SK-N-SH (cell line): ENCODE measurements around the gene RIMKLA.

Experiments
- EP300 ChIP-seq, 2 experiments: IDR thresholded peaks; 2 replicates each; pipeline versions ENCODE4 v1.4.0 to v1.6.1; 2012; ENCODE audit warnings: borderline replicate concordance in 1 of 2, low read depth in 1 of 2, low read length in 1 of 2
- NRF1 ChIP-seq: IDR thresholded peaks from 2 replicates; pipeline ENCODE4 v1.6.1; 2012; ENCODE audit warnings: low read depth, mild to moderate bottlenecking, low read length
- POLR2AphosphoS5 ChIP-seq: IDR thresholded peaks from 2 replicates; pipeline ENCODE4 v1.6.1; 2012; ENCODE audit warnings: low read depth, low read length
- RCOR1 ChIP-seq: fragments of 150-350 bp; IDR thresholded peaks from 2 replicates; pipeline ENCODE4 v1.6.1; 2017; ENCODE audit warnings: antibody characterized with exemption, low read length
- TAF1 ChIP-seq: IDR thresholded peaks from 2 replicates; pipeline ENCODE4 v1.6.1; 2012; ENCODE audit warnings: low read depth, mild to moderate bottlenecking, low read length, moderate library complexity, borderline replicate concordance
- TF ChIP-seq, protein P1 (sequence below): fragments of 150-350 bp; IDR thresholded peaks from 2 replicates; pipeline ENCODE4 v1.6.1; 2017; ENCODE audit warnings: antibody characterized with exemption, low read length, low read depth, borderline replicate concordance
- TF ChIP-seq, protein P2 (sequence below): IDR thresholded peaks from 2 replicates; pipeline ENCODE4 v1.6.1; 2012; ENCODE audit warnings: mild to moderate bottlenecking, low read depth, low read length, moderate library complexity
- TF ChIP-seq, protein P3 (sequence below): fragments of 200-600 bp; sonication (generic); IDR thresholded peaks from 2 replicates; pipeline ENCODE4 v1.6.1; 2017; ENCODE audit warnings: antibody characterized with exemption, mild to moderate bottlenecking, moderate library complexity
- TF ChIP-seq, protein P4 (sequence below): IDR thresholded peaks from 2 replicates; pipeline ENCODE4 v1.4.0; 2012; ENCODE audit warnings: low read depth

DNA sequence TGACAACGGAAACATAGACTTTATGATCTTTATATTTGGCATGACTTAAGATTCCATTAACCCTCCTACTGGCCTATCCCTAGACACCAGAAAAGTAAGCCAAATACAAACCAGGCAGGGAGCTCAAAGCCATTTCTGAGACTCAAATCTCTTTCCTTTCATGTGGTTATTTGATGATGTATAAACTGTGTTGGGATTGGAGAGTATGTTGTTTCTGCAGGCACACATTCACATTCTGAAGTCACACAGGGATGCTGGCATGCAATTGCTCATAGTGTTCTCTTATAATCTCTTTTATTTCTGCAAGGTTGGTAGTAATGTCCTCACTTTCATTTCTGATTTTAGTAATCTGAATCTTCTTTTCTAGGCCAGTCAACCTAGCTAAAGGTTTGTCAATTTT lies 69.5 kb downstream of the RIMKLA start:
- TF ChIP-seq RCOR1 (no peak), NRF1 (no peak), POLR2AphosphoS5 (no peak), EP300 (IDR thresholded peaks at IDR 0.05; ENCODE audit: borderline replicate concordance in 1 of 2, low read depth in 1 of 2, low read length in 1 of 2) (no peak), TAF1 (no peak)
- TF ChIP-seq, protein P1, sequence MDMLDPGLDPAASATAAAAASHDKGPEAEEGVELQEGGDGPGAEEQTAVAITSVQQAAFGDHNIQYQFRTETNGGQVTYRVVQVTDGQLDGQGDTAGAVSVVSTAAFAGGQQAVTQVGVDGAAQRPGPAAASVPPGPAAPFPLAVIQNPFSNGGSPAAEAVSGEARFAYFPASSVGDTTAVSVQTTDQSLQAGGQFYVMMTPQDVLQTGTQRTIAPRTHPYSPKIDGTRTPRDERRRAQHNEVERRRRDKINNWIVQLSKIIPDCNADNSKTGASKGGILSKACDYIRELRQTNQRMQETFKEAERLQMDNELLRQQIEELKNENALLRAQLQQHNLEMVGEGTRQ: no peak
- TF ChIP-seq, protein P2, sequence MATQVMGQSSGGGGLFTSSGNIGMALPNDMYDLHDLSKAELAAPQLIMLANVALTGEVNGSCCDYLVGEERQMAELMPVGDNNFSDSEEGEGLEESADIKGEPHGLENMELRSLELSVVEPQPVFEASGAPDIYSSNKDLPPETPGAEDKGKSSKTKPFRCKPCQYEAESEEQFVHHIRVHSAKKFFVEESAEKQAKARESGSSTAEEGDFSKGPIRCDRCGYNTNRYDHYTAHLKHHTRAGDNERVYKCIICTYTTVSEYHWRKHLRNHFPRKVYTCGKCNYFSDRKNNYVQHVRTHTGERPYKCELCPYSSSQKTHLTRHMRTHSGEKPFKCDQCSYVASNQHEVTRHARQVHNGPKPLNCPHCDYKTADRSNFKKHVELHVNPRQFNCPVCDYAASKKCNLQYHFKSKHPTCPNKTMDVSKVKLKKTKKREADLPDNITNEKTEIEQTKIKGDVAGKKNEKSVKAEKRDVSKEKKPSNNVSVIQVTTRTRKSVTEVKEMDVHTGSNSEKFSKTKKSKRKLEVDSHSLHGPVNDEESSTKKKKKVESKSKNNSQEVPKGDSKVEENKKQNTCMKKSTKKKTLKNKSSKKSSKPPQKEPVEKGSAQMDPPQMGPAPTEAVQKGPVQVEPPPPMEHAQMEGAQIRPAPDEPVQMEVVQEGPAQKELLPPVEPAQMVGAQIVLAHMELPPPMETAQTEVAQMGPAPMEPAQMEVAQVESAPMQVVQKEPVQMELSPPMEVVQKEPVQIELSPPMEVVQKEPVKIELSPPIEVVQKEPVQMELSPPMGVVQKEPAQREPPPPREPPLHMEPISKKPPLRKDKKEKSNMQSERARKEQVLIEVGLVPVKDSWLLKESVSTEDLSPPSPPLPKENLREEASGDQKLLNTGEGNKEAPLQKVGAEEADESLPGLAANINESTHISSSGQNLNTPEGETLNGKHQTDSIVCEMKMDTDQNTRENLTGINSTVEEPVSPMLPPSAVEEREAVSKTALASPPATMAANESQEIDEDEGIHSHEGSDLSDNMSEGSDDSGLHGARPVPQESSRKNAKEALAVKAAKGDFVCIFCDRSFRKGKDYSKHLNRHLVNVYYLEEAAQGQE: no peak
- TF ChIP-seq, protein P3, sequence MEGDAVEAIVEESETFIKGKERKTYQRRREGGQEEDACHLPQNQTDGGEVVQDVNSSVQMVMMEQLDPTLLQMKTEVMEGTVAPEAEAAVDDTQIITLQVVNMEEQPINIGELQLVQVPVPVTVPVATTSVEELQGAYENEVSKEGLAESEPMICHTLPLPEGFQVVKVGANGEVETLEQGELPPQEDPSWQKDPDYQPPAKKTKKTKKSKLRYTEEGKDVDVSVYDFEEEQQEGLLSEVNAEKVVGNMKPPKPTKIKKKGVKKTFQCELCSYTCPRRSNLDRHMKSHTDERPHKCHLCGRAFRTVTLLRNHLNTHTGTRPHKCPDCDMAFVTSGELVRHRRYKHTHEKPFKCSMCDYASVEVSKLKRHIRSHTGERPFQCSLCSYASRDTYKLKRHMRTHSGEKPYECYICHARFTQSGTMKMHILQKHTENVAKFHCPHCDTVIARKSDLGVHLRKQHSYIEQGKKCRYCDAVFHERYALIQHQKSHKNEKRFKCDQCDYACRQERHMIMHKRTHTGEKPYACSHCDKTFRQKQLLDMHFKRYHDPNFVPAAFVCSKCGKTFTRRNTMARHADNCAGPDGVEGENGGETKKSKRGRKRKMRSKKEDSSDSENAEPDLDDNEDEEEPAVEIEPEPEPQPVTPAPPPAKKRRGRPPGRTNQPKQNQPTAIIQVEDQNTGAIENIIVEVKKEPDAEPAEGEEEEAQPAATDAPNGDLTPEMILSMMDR: no peak
- TF ChIP-seq, protein P4, sequence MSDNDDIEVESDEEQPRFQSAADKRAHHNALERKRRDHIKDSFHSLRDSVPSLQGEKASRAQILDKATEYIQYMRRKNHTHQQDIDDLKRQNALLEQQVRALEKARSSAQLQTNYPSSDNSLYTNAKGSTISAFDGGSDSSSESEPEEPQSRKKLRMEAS: no peak
